NCI-H1092 treated with DMSO at 0.1 percent for 48 hours (cell line): ENCODE data around the gene PTPN21.

Experiments used
- DNase-seq: peaks from one replicate; lab custom pipeline; 2025; lab: John Stamatoyannopoulos, UW

The PTPN21 gene

DNA sequence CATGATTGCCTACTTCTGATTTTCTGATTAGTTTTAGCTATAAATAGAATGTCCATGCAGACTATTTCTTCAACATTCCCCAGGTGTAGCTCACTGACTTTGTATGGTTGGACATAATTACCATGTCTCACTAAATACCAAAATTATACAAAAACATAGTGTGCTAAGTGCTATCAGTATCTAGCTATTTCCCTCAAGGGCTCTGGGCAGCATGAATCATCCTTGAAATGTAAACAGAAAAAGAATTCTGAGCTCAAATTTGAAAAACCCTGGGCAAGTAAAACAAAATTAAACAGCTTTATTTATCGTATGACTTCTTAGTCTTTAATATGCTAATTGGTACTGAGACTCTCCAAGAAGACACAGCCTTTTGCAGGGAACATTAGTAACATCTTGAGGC, 86.4 kb downstream of the PTPN21 start:
- no peak for DNase-seq

- no peak for DNase-seq
These were observed 91.5 kb downstream of the PTPN21 start for GRCh38 chr14:88463318-88463717.

- no peak for DNase-seq
These were observed 99.9 kb downstream of the PTPN21 start for GRCh38 chr14:88454886-88455285.

DNA sequence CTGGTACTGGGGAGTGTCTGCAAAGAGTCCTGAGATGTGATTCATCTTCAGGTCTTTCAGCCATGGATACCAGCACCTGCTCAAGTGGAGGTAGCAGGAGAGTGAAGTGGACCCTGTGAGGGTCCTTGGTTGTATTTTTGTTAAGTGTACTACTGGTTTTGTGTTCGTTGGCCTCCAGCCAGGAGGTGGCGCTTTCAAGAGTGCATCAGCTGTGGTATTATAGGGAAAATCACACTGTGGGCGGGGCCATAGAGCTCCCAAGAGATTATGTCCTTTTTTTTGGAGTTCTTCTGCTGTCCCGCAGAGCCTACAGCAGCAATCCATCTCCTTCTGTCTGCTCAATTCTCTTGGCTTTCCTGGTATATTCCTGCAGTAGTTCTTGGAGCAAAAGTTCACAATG, 102.6 kb downstream of the PTPN21 start:
- DNase-seq = no peak

GRCh38 chr14:88439088-88439487, 115.7 kb downstream of the PTPN21 start:
- no peak for DNase-seq

DNA sequence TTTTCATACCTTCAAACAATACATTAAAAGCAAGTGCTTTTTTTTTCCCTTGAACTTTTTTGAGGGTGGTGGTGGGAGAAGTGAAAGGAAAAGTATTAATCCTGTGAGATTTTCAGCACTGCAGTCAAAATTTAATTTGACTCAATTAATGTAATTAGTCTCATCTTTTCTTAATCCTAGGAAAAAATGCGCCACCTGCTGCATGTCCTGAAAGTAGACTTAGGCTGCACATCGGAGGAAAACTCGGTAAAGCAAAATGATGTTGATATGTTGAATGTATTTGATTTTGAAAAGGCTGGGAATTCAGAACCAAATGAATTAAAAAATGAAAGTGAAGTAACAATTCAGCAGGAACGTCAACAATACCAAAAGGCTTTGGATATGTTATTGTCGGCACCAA, 117.1 kb downstream of the PTPN21 start:
- no peak for DNase-seq

GRCh38 chr14:88430976-88431375, 123.8 kb downstream of the PTPN21 start:
- DNase-seq = no peak

DNA sequence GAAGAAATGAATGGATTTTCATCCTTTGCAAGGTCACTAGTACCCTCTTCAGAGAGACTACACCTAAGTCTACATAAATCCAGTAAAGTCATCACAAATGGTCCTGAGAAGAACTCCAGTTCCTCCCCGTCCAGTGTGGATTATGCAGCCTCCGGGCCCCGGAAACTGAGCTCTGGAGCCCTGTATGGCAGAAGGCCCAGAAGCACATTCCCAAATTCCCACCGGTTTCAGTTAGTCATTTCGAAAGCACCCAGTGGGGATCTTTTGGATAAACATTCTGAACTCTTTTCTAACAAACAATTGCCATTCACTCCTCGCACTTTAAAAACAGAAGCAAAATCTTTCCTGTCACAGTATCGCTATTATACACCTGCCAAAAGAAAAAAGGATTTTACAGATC, 128.5 kb downstream of the PTPN21 start:
- no peak for DNase-seq

- no peak for DNase-seq
These were observed 130.2 kb downstream of the PTPN21 start for GRCh38 chr14:88424573-88424972.

- no peak for DNase-seq
These were observed 131.7 kb downstream of the PTPN21 start for GRCh38 chr14:88422919-88423650.

DNA sequence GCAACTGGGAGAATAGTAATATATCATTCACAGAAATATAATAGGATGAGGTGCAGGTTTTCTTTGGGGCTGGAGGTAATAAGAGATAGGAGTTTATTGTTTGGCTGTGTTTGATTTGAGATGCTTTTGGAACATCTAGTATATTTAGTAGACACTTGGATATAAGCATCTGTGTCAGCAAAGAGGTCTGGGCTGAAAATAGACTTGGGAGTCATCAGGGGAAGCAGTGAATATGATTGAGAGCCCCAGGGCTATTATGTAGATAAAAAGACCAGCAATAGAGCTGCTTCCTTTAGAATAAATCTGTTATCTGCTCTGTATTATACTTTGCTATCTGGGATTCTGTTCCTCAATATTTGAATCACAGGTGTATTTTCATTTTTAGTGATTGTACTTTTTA, 132.8 kb downstream of the PTPN21 start:
- DNase-seq = no peak

DNA sequence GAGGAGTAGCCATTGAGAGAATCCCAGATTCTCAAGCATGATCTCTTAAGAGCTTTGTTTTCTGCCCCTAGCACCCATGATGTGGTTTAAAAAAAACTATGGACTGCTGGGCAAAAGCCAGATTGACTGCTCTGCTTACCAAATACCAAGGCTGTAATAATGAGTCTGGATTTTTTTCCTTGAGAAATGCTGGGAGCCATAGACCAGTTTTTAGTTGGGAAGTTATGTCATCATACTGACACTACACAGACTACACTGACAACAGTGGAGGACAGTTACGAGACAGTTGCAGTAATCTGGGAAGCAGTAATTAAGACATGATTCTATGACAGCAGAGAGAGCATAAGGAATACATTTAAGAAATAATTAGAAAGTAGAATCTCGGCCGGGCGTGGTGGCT, 133.5 kb downstream of the PTPN21 start:
- DNase-seq = no peak

GRCh38 chr14:88420187-88420586, 134.6 kb downstream of the PTPN21 start:
- no peak for DNase-seq

DNA sequence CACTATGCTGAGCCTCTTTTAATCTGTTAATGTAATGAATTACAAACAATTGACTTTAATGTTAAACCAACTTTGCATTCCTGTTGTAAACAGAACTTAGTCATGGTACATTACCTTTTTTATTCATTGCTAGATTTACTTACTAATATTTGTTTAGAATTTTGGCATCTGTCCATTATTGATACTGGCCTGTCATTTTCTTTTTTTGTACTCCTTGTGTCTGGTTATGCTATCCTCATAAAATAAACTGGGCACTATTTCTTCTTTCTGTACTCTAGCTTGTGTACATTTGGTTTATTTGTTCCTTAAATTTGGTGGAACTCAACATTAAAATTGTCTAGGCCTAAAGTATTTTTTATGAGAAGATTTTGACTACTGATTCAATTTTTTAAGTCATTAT, 137.2 kb downstream of the PTPN21 start:
- no peak for DNase-seq
